Prostate gland (tissue), 2 donors: ENCODE data around the gene LCE1B. TPM values are rescaled to one million over a fixed set of nuclear protein-coding genes. Genes with fewer than 3 reads are reported as not detected.

ENCODE experiments used
- DNase-seq: peaks from one replicate; pipeline ENCODE4 v3.0.0-alpha.2; 2019; ENCODE audit warnings: low spot score
- H3K27ac ChIP-seq, 2 donors: fragments of 200-600 bp; sonication (generic); 2 replicates each; pipeline ENCODE4 v1.5.1; 2017 to 2019
- H3K27me3 ChIP-seq: fragments of 200-600 bp; sonication (generic); replicated peaks from 2 replicates; pipeline ENCODE4 v1.5.1; 2019; ENCODE audit not compliant: insufficient read depth
- H3K36me3 ChIP-seq, 2 donors: fragments of 200-600 bp; sonication (generic); 1 replicate in 1 of 2; 2 replicates in 1 of 2; pipeline versions ENCODE4 v1.5.1 to v1.8.1; 2017 to 2019
- H3K4me1 ChIP-seq: fragments of 200-600 bp; sonication (generic); replicated peaks from 2 replicates; pipeline ENCODE4 v1.5.1; 2019
- H3K4me3 ChIP-seq, 2 donors: fragments of 200-600 bp; sonication (generic); 2 replicates each; pipeline ENCODE4 v1.5.1; 2017 to 2019
- H3K9me3 ChIP-seq: fragments of 200-600 bp; sonication (generic); 2 replicates; pipeline ENCODE4 v1.5.1; 2017
- CTCF ChIP-seq, 4 experiments: fragments of 200-600 bp in 2 of 4; fragments of 450-650 bp in 2 of 4; sonication (generic) in 2 of 4; IDR thresholded peaks; 1 replicate in 3 of 4; 2 replicates in 1 of 4; pipeline ENCODE4 v1.5.1; 2016 to 2019; ENCODE audit warnings: antibody characterized with exemption in 4 of 4, mild to moderate bottlenecking in 2 of 4, moderate library complexity in 2 of 4
- POLR2A ChIP-seq: fragments of 450-650 bp; IDR thresholded peaks from one replicate; pipeline ENCODE4 v1.6.1; 2016; ENCODE audit warnings: antibody characterized with exemption, mild to moderate bottlenecking
- POLR2AphosphoS5 ChIP-seq: sonication (generic); formaldehyde crosslinking; IDR thresholded peaks from one replicate; pipeline ENCODE4 v1.6.1; 2017; ENCODE audit warnings: antibody characterized with exemption
- WGBS: methylation state at CpG from one replicate; pipeline ENCODE4 v1.1.5; 2018; 5-methylcytosine and 5-hydroxymethylcytosine counted together
- intact Hi-C: fragments of 100-400 bp; cut with DNase I; formaldehyde crosslinking; loops from one replicate; pipeline ENCODE4 v1.14.2; 2022
- total RNA-seq, 2 donors: library from RNA; depleted of rRNA; stranded (reverse); fragments of >200 nt; gene quantifications; one replicate each; pipeline ENCODE4 v1.1.0, GENCODE V29; 2016

LCE1B gene
- total RNA-seq, 2 donors from 2014 or later, result 0.51 TPM; not detected in 1

- Histone ChIP-seq H3K9me3 (no peaks in the 10 kb centered on the region), H3K27ac (no peak overlapping the region), H3K36me3 (no peaks in the 10 kb centered on the region), H3K4me3 (no peak overlapping the region), H3K4me1 (no peaks in the 10 kb centered on the region), H3K27me3 (no peaks in the 10 kb centered on the region)
- TF ChIP-seq CTCF (IDR thresholded peaks at IDR 0.05) (no peak), POLR2A (no peak)
- no peak for DNase-seq
- 83% methylated on average over 1 of the region's 1 CpG for WGBS
- intact Hi-C loops, result no loop called here
Measured at GRCh38 chr1:152801333-152801732, 10.4 kb upstream of the LCE1B start.

GRCh38 chr1:152806576-152806975, 5.2 kb upstream of the LCE1B start, which contains the start of gene LCE1C:
Gene LCE1C (minus strand): TSS chr1:152806651. CDS start chr1:152805478, 1,173 bp downstream.
- DNase-seq, result no peak
- H3K27ac ChIP-seq, result no peak within 1 kb of the TSS
- 52% methylated on average over 3 of the region's 3 CpGs for WGBS
- no peaks in the 10 kb centered on the region for H3K36me3 ChIP-seq
- intact Hi-C loops, result no loop called here
- TF ChIP-seq POLR2A, result no peak
- H3K27me3 ChIP-seq, result no peaks in the 10 kb centered on the region
- no peak within 1 kb of the TSS for H3K4me3 ChIP-seq
- no peaks in the 10 kb centered on the region for H3K4me1 ChIP-seq
- H3K9me3 ChIP-seq, result no peaks in the 10 kb centered on the region

GRCh38 chr1:152811050-152811449, 721 bp upstream of the LCE1B start:
- H3K4me3 ChIP-seq, result no peak overlapping the region
- no peaks in the 10 kb centered on the region for H3K36me3 ChIP-seq
- TF ChIP-seq POLR2AphosphoS5 (no peak), CTCF (IDR thresholded peaks at IDR 0.05) (no peak), POLR2A (no peak)
- no peaks in the 10 kb centered on the region for H3K4me1 ChIP-seq
- H3K9me3 ChIP-seq, result no peaks in the 10 kb centered on the region
- H3K27me3 ChIP-seq, result no peaks in the 10 kb centered on the region
- intact Hi-C loops, result no loop called here
- DNase-seq, result no peak
- WGBS, result 37% methylated on average over 2 of the region's 2 CpGs
- no peak overlapping the region for H3K27ac ChIP-seq

GRCh38 chr1:152817309-152817708, 5.5 kb downstream of the LCE1B start:
- 94% methylated on average over 6 of the region's 6 CpGs for WGBS
- Histone ChIP-seq H3K4me1 (no peaks in the 10 kb centered on the region), H3K4me3 (no peak overlapping the region), H3K27ac (no peak overlapping the region), H3K9me3 (no peaks in the 10 kb centered on the region), H3K36me3 (no peaks in the 10 kb centered on the region), H3K27me3 (no peaks in the 10 kb centered on the region)
- DNase-seq, result no peak
- TF ChIP-seq POLR2A (no peak), CTCF (IDR thresholded peaks at IDR 0.05) (no peak), POLR2AphosphoS5 (no peak)
- intact Hi-C loops, result no loop called here

GRCh38 chr1:152823294-152823693, 11.5 kb downstream of the LCE1B start:
- Histone ChIP-seq H3K4me1 (no peaks in the 10 kb centered on the region), H3K36me3 (no peaks in the 10 kb centered on the region), H3K27ac (no peak overlapping the region), H3K27me3 (no peaks in the 10 kb centered on the region), H3K9me3 (no peaks in the 10 kb centered on the region), H3K4me3 (no peak overlapping the region)
- 36% methylated on average over 5 of the region's 5 CpGs for WGBS
- no peak for DNase-seq
- intact Hi-C loops, result no loop called here
- no peak for TF ChIP-seq POLR2A
- TF ChIP-seq CTCF (IDR thresholded peaks at IDR 0.05), result no peak
- TF ChIP-seq POLR2AphosphoS5, result no peak
